Brain microvascular endothelial cell (primary cell): ENCODE data around the gene OPALIN.

ENCODE experiments used
- DNase-seq: peaks from one replicate; pipeline ENCODE4 v3.0.0-alpha.2; 2020
- H3K27ac ChIP-seq: fragments of 250-450 bp; sonication (Bioruptor Pico); 2 replicates; pipeline ENCODE4 v1.5.1; 2020; ENCODE audit warnings: mild to moderate bottlenecking, moderate library complexity
- H3K27me3 ChIP-seq: fragments of 250-450 bp; sonication (Bioruptor Pico); replicated peaks from 2 replicates; pipeline ENCODE4 v1.5.1; 2020; ENCODE audit warnings: mild to moderate bottlenecking
- H3K36me3 ChIP-seq: fragments of 250-450 bp; sonication (Bioruptor Pico); replicated peaks from 2 replicates; pipeline ENCODE4 v1.5.1; 2020; ENCODE audit warnings: mild to moderate bottlenecking
- H3K4me3 ChIP-seq: 2 replicates; pipeline ENCODE4 v1.5.1; 2011; ENCODE audit warnings: low read depth, mild to moderate bottlenecking, control low read depth, low read length, moderate library complexity
- CTCF ChIP-seq: IDR thresholded peaks from 2 replicates; pipeline ENCODE4 v1.5.1; 2011; ENCODE audit warnings: low read depth, mild to moderate bottlenecking, moderate library complexity, low read length, control low read depth, inconsistent platforms; ENCODE audit errors: missing control alignments
- in situ Hi-C: cut with HindIII; loops from 2 replicates; pipeline ENCODE4 v1.10.0; 2017; ENCODE audit warnings: low sequenced_read_pairs, low pct_ligation_motif_present

The OPALIN gene

GRCh38 chr10:96304230-96304629 is 54.6 kb downstream of the OPALIN start, which contains the start of gene DNTT:
Gene DNTT (plus strand): TSS chr10:96304434. CDS start chr10:96304498, 64 bp downstream.
- in situ Hi-C loops = no loop called here
- Histone ChIP-seq H3K27me3 (no peaks in the 10 kb centered on the region), H3K36me3 (no peaks in the 10 kb centered on the region), H3K4me3 (no peak within 1 kb of the TSS), H3K27ac (no peak within 1 kb of the TSS)
- no peak for DNase-seq
- no peak for TF ChIP-seq CTCF

GRCh38 chr10:96301616-96302015 is 57.2 kb downstream of the OPALIN start:
- Histone ChIP-seq H3K36me3 (no peaks in the 10 kb centered on the region), H3K4me3 (no peak overlapping the region), H3K27ac (no peak overlapping the region), H3K27me3 (peaks cover 2% of the 10 kb centered on the region)
- in situ Hi-C loops = no loop called here
- DNase-seq = no peak
- no peak for TF ChIP-seq CTCF

GRCh38 chr10:96299383-96299782 is 59.4 kb downstream of the OPALIN start:
- Histone ChIP-seq H3K36me3 (no peaks in the 10 kb centered on the region), H3K4me3 (no peak overlapping the region), H3K27me3 (peaks cover 2% of the 10 kb centered on the region), H3K27ac (no peak overlapping the region)
- TF ChIP-seq CTCF = no peak
- DNase-seq = no peak
- in situ Hi-C loops = no loop called here

GRCh38 chr10:96298362-96298761 is 60.4 kb downstream of the OPALIN start:
- Histone ChIP-seq H3K27ac (no peak overlapping the region), H3K36me3 (no peaks in the 10 kb centered on the region), H3K4me3 (no peak overlapping the region), H3K27me3 (peaks cover 2% of the 10 kb centered on the region)
- in situ Hi-C loops = no loop called here
- TF ChIP-seq CTCF = no peak
- DNase-seq = no peak

GRCh38 chr10:96297486-96297885 is 61.3 kb downstream of the OPALIN start:
- H3K36me3 ChIP-seq = no peaks in the 10 kb centered on the region
- in situ Hi-C loops = no loop called here
- TF ChIP-seq CTCF = no peak
- no peak overlapping the region for H3K4me3 ChIP-seq
- H3K27ac ChIP-seq = no peak overlapping the region
- DNase-seq = no peak
- H3K27me3 ChIP-seq = peaks cover 2% of the 10 kb centered on the region

- in situ Hi-C loops = no loop called here
- Histone ChIP-seq H3K27ac (no peak overlapping the region), H3K27me3 (peaks cover 2% of the 10 kb centered on the region), H3K36me3 (no peaks in the 10 kb centered on the region), H3K4me3 (no peak overlapping the region)
- TF ChIP-seq CTCF = no peak
- no peak for DNase-seq
Observed at GRCh38 chr10:96295475-96295874, 63.3 kb downstream of the OPALIN start.
